OCI-LY1 (cell line): ENCODE data around the gene CHID1.

Source experiments
- CTCF ChIP-seq: fragments of 200-600 bp; sonication (generic), shearing (Covaris generic); IDR thresholded peaks from 2 replicates; pipeline ENCODE4 v1.5.1; 2017; ENCODE audit warnings: mild to moderate bottlenecking, antibody characterized with exemption, low read length, moderate library complexity, mixed read lengths
- EZH2 ChIP-seq: fragments of 200-600 bp; sonication (generic), shearing (Covaris generic); IDR thresholded peaks from 2 replicates; pipeline ENCODE4 v1.8.0; 2017; ENCODE audit warnings: borderline replicate concordance, mixed run types, mild to moderate bottlenecking, antibody characterized with exemption, low read length, moderate library complexity, mixed read lengths

GRCh38 chr11:854601-855329 lies 55.8 kb downstream of the CHID1 start:
- TF ChIP-seq CTCF, result no peak
- TF ChIP-seq EZH2, result no peak
